Measurements from ENCODE around the gene PCDHA1. TPM values are rescaled to one million over a fixed set of nuclear protein-coding genes. Genes with fewer than 3 reads are reported as not detected.

PCDHA1 gene
- total and polyA plus RNA-seq, 5 donors = not detected

- intact Hi-C loops (cut with DNase I) = no loop called here
- ATAC-seq = no peak
Measured at GRCh38 chr5:140953234-140953633, 167.3 kb downstream of the PCDHA1 start.

GRCh38 chr5:140962190-140962589 lies 176.2 kb downstream of the PCDHA1 start:
- no peak overlapping the region for H3K27ac ChIP-seq (ENCODE audit: low read length)
- WGBS = 88% methylated on average over 1 of the region's 1 CpG
- intact Hi-C loops (cut with DNase I) = no loop called here
- H3K9me3 ChIP-seq (ENCODE audit: control insufficient read depth, low read length) = no peaks in the 10 kb centered on the region
- no peaks in the 10 kb centered on the region for H3K27me3 ChIP-seq (ENCODE audit: control insufficient read depth, insufficient read depth)
- no peaks in the 10 kb centered on the region for H3K4me1 ChIP-seq (ENCODE audit: control insufficient read depth, insufficient read depth, low read length)
- ATAC-seq (no peak), DNase-seq (no peak)
- no peak overlapping the region for H3K4me3 ChIP-seq (ENCODE audit: low read length)

More at GRCh38 chr5:140953234-140953633, 167.3 kb downstream of the PCDHA1 start:
- no peak overlapping the region for H3K4me3 ChIP-seq (ENCODE audit: low read length)
- H3K9me3 ChIP-seq (ENCODE audit: control insufficient read depth, low read length) = no peaks in the 10 kb centered on the region
- WGBS = 41% methylated on average over 2 of the region's 2 CpGs
- no peaks in the 10 kb centered on the region for H3K4me1 ChIP-seq (ENCODE audit: control insufficient read depth, insufficient read depth, low read length)
- H3K27me3 ChIP-seq (ENCODE audit: control insufficient read depth, insufficient read depth) = no peaks in the 10 kb centered on the region
- no peak overlapping the region for H3K27ac ChIP-seq (ENCODE audit: low read length)
- no peak for DNase-seq

DNA sequence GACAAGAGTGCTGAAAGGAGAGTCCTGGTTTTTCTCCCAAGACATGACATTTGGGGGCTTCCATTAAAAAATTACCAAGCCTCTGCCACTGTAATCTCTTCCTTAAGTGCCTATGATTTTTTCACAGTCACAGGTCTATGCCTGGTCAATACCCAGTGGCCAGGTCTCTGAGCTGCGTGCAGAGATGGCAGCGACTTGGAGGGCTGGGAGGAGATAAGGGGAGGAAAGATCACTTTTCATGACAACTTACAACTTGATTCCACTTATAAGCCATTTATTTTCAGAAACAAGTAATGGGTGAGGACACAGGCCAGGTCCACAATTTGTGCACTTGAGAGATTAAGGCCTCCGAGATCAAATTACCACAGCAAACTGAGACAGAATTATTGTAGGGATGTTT lies 178.4 kb downstream of the PCDHA1 start:
- Histone ChIP-seq H3K4me3 (ENCODE audit: low read length) (no peak overlapping the region), H3K9me3 (ENCODE audit: control insufficient read depth, low read length) (no peaks in the 10 kb centered on the region), H3K27ac (ENCODE audit: low read length) (no peak overlapping the region), H3K4me1 (ENCODE audit: control insufficient read depth, insufficient read depth, low read length) (no peaks in the 10 kb centered on the region), H3K27me3 (ENCODE audit: control insufficient read depth, insufficient read depth) (no peaks in the 10 kb centered on the region)
- WGBS = 35% methylated on average over 3 of the region's 3 CpGs
- ATAC-seq (no peak), DNase-seq (no peak)
- intact Hi-C loops (cut with DNase I) = no loop called here

GRCh38 chr5:140965905-140966292 lies 180.0 kb downstream of the PCDHA1 start:
- WGBS = 1% methylated on average over 9 of the region's 9 CpGs
- no peak overlapping the region for H3K27ac ChIP-seq (ENCODE audit: low read length)
- peak overlapping the region; percentile 45 for H3K4me3 ChIP-seq (ENCODE audit: low read length)
- H3K27me3 ChIP-seq (ENCODE audit: control insufficient read depth, insufficient read depth) = no peaks in the 10 kb centered on the region
- intact Hi-C loops (cut with DNase I) = no loop called here
- ATAC-seq (peak in 1 of 2 donors; percentile 19), DNase-seq (no peak)
- H3K9me3 ChIP-seq (ENCODE audit: control insufficient read depth, low read length) = no peaks in the 10 kb centered on the region
- H3K4me1 ChIP-seq (ENCODE audit: control insufficient read depth, insufficient read depth, low read length) = no peaks in the 10 kb centered on the region

DNA sequence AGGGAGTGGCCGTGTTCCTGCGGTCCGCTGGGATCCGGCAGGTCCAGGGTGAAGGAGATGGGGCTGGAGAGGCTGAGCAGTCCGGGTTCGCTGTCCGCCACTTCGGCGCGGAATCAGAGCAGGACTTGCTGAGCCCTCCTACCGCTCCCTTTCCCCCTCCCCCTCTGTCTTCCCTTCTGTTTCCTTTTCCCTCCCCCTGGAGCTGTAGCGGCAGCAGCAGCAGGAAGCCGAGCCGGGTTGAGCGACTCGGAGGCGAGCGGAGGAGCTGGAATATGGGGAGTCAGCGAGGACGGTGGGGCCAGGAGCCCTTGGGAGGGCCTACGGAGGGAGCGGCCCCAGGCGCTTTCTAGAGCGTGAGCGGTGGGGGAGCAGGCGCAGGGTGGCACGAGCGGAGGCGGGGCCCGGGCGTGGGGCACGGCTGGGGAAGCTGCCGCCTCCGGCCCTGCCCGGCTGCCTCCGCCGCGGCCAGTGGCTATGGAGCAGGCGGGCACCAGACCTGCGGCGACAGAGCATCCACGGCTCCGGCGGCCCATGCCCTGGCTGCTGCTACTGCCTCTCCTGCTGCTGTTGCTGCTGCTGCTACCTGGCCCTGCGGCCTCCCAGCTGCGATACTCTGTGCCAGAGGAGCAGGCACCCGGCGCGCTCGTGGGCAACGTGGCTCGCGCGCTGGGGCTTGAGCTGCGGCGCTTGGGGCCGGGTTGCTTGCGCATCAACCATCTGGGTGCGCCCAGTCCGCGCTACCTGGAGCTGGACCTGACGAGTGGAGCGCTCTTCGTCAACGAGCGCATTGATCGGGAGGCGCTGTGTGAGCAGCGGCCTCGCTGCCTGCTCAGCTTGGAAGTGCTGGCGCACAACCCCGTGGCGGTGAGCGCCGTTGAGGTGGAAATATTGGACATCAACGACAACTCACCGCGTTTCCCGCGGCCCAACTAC lies 180.6 kb downstream of the PCDHA1 start, which contains the start of gene PCDHAC2:
PCDHAC2 (plus strand) TSS at position 184 of the 933 bp plus-strand sequence; CDS start at position 475, 291 bp downstream.
- Histone ChIP-seq H3K27ac (ENCODE audit: low read length) (no peak within 1 kb of the TSS), H3K4me1 (ENCODE audit: control insufficient read depth, insufficient read depth, low read length) (no peaks in the 10 kb centered on the region), H3K9me3 (ENCODE audit: control insufficient read depth, low read length) (no peaks in the 10 kb centered on the region), H3K27me3 (ENCODE audit: control insufficient read depth, insufficient read depth) (no peaks in the 10 kb centered on the region), H3K4me3 (ENCODE audit: low read length) (peak within 1 kb of the TSS; percentile 45)
- intact Hi-C loops (cut with DNase I) = no loop called here
- DNase-seq (peak; percentile 29 to 61 (median 53)), ATAC-seq (peak; percentile 81 to 89)
- WGBS = 2% methylated on average over 80 of the region's 80 CpGs

DNA sequence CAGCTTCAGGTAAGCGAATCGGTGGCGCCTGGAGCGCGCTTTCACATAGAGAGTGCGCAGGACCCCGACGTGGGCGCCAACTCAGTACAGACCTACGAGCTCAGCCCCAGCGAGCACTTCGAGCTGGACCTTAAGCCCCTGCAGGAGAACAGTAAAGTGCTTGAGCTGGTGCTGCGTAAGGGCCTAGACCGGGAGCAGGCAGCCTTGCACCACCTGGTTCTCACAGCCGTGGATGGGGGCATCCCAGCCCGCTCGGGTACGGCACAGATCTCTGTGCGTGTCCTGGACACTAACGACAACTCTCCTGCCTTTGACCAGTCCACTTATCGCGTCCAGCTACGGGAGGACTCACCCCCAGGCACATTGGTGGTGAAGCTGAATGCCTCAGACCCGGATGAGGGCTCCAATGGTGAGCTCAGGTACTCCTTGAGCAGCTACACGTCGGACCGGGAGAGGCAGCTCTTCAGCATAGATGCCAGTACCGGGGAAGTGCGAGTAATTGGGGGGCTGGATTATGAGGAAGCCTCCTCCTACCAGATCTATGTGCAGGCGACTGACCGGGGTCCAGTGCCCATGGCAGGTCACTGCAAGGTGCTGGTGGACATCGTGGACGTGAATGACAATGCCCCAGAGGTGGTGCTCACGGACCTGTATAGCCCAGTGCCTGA lies 181.4 kb downstream of the PCDHA1 start:
- intact Hi-C loops (cut with DNase I) = no loop called here
- Histone ChIP-seq H3K27me3 (ENCODE audit: control insufficient read depth, insufficient read depth) (no peaks in the 10 kb centered on the region), H3K4me1 (ENCODE audit: control insufficient read depth, insufficient read depth, low read length) (no peaks in the 10 kb centered on the region), H3K9me3 (ENCODE audit: control insufficient read depth, low read length) (no peaks in the 10 kb centered on the region), H3K4me3 (ENCODE audit: low read length) (no peak overlapping the region), H3K27ac (ENCODE audit: low read length) (no peak overlapping the region)
- peak in 1 of 2 donors; percentile 13 for ATAC-seq
- DNase-seq = no peak
- WGBS = 40% methylated on average over 34 of the region's 34 CpGs

GRCh38 chr5:140969880-140970279 lies 183.9 kb downstream of the PCDHA1 start:
- Histone ChIP-seq H3K4me1 (ENCODE audit: control insufficient read depth, insufficient read depth, low read length) (no peaks in the 10 kb centered on the region), H3K4me3 (ENCODE audit: low read length) (no peak overlapping the region), H3K9me3 (ENCODE audit: control insufficient read depth, low read length) (no peaks in the 10 kb centered on the region), H3K27ac (ENCODE audit: low read length) (no peak overlapping the region), H3K27me3 (ENCODE audit: control insufficient read depth, insufficient read depth) (no peaks in the 10 kb centered on the region)
- intact Hi-C loops (cut with DNase I) = no loop called here
- DNase-seq (no peak), ATAC-seq (no peak)

GRCh38 chr5:140973550-140973949 lies 187.6 kb downstream of the PCDHA1 start:
- Histone ChIP-seq H3K9me3 (ENCODE audit: control insufficient read depth, low read length) (no peaks in the 10 kb centered on the region), H3K27me3 (ENCODE audit: control insufficient read depth, insufficient read depth) (no peaks in the 10 kb centered on the region), H3K27ac (ENCODE audit: low read length) (no peak overlapping the region), H3K4me1 (ENCODE audit: control insufficient read depth, insufficient read depth, low read length) (no peaks in the 10 kb centered on the region), H3K4me3 (ENCODE audit: low read length) (no peak overlapping the region)
- intact Hi-C loops (cut with DNase I) = no loop called here
- no peak for ATAC-seq
- no peak for DNase-seq

- H3K4me3 ChIP-seq (ENCODE audit: low read length) = no peak overlapping the region
- no peaks in the 10 kb centered on the region for H3K27me3 ChIP-seq (ENCODE audit: control insufficient read depth, insufficient read depth)
- no peaks in the 10 kb centered on the region for H3K4me1 ChIP-seq (ENCODE audit: control insufficient read depth, insufficient read depth, low read length)
- intact Hi-C loops (cut with DNase I) = no loop called here
- no peak overlapping the region for H3K27ac ChIP-seq (ENCODE audit: low read length)
- DNase-seq (no peak), ATAC-seq (no peak)
- H3K9me3 ChIP-seq (ENCODE audit: control insufficient read depth, low read length) = no peaks in the 10 kb centered on the region
- WGBS = 53% methylated on average over 3 of the region's 3 CpGs
Measured at GRCh38 chr5:140977003-140977402, 191.1 kb downstream of the PCDHA1 start.

DNA sequence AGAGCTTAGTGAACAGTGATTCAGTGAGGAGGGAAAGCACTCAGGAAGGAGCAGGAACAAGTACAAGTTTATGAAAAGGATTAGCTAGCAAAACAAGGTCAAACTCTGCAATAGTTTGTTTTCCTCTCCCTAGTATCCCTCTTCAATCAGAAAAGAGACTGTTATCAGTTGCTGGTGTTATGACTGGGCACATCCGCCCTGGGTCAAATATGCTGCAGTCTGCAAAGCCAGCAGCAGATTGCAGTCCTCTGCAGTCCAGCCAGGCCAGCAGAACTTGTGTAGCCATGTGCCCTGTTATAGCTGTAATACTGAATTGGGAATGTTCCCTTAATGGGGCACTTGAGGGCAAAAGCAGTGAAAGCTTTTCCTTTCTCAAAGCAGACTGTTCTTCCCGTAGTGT lies 192.3 kb downstream of the PCDHA1 start:
- no peaks in the 10 kb centered on the region for H3K27me3 ChIP-seq (ENCODE audit: control insufficient read depth, insufficient read depth)
- DNase-seq (no peak), ATAC-seq (peak; percentile 42 to 71)
- no peak overlapping the region for H3K4me3 ChIP-seq (ENCODE audit: low read length)
- no peaks in the 10 kb centered on the region for H3K4me1 ChIP-seq (ENCODE audit: control insufficient read depth, insufficient read depth, low read length)
- intact Hi-C loops (cut with DNase I) = no loop called here
- no peak overlapping the region for H3K27ac ChIP-seq (ENCODE audit: low read length)
- 42% methylated on average over 2 of the region's 2 CpGs for WGBS
- no peaks in the 10 kb centered on the region for H3K9me3 ChIP-seq (ENCODE audit: control insufficient read depth, low read length)

- no peaks in the 10 kb centered on the region for H3K4me1 ChIP-seq (ENCODE audit: control insufficient read depth, insufficient read depth, low read length)
- no peak for DNase-seq
- no peak overlapping the region for H3K27ac ChIP-seq (ENCODE audit: low read length)
- no peaks in the 10 kb centered on the region for H3K9me3 ChIP-seq (ENCODE audit: control insufficient read depth, low read length)
- H3K4me3 ChIP-seq (ENCODE audit: low read length) = no peak overlapping the region
- intact Hi-C loops (cut with DNase I) = no loop called here
- H3K27me3 ChIP-seq (ENCODE audit: control insufficient read depth, insufficient read depth) = no peaks in the 10 kb centered on the region
- WGBS = 95% methylated on average over 1 of the region's 1 CpG
- ATAC-seq = no peak
Measured at GRCh38 chr5:140978983-140979382, 193.0 kb downstream of the PCDHA1 start.
